ENCODE results near the gene TSHZ2. TPM values are rescaled to one million over a fixed set of nuclear protein-coding genes. Genes with fewer than 3 reads are reported as not detected.

TSHZ2 gene
- total and polyA plus RNA-seq, 3 donors from 2014 or later, result 13.0 to 41.9 (median 40.4) TPM

GRCh38 chr20:53425941-53426340 is 453.8 kb downstream of the TSHZ2 start:
- no peaks in the 10 kb centered on the region for H3K36me3 ChIP-seq (ENCODE audit: low read depth, missing control alignments)
- no peak for DNase-seq
- H3K27ac ChIP-seq, result no peak overlapping the region
- H3K4me3 ChIP-seq, result no peak overlapping the region
- H3K27me3 ChIP-seq, result no peaks in the 10 kb centered on the region
- H3K4me1 ChIP-seq, result no peaks in the 10 kb centered on the region
- intact Hi-C loops (cut with DNase I; ENCODE audit: low total_unique reads), result no loop called here
- WGBS, 2 donors, result 84 to 89% methylated on average over 3 of the region's 3 CpGs
- no peaks in the 10 kb centered on the region for H3K9me3 ChIP-seq
- no peak for TF ChIP-seq CTCF (IDR thresholded peaks at IDR 0.05)
- no peak for TF ChIP-seq POLR2A (IDR thresholded peaks at IDR 0.05)

GRCh38 chr20:53426766-53427312 is 454.7 kb downstream of the TSHZ2 start:
- Histone ChIP-seq H3K9me3 (no peaks in the 10 kb centered on the region), H3K4me1 (no peaks in the 10 kb centered on the region), H3K36me3 (ENCODE audit: low read depth, missing control alignments) (no peaks in the 10 kb centered on the region), H3K27ac (no peak overlapping the region), H3K4me3 (no peak overlapping the region), H3K27me3 (no peaks in the 10 kb centered on the region)
- intact Hi-C loops (cut with DNase I; ENCODE audit: low total_unique reads), result no loop called here
- 90 to 92% methylated on average over 6 of the region's 6 CpGs for WGBS, 2 donors
- no peak for DNase-seq
- TF ChIP-seq CTCF (IDR thresholded peaks at IDR 0.05), result no peak

GRCh38 chr20:53427951-53428350 is 455.8 kb downstream of the TSHZ2 start:
- TF ChIP-seq POLR2A (IDR thresholded peaks at IDR 0.05) (no peak), CTCF (IDR thresholded peaks at IDR 0.05) (no peak)
- 83 to 86% methylated on average over 2 of the region's 2 CpGs for whole genome bisulfite sequencing, 2 donors

GRCh38 chr20:53428588-53428987 is 456.4 kb downstream of the TSHZ2 start:
- H3K27ac ChIP-seq, result peak overlapping the region in 1 of 2 donors; percentile 54
- no peaks in the 10 kb centered on the region for H3K4me1 ChIP-seq
- H3K9me3 ChIP-seq, result no peaks in the 10 kb centered on the region
- H3K27me3 ChIP-seq, result no peaks in the 10 kb centered on the region
- no peaks in the 10 kb centered on the region for H3K36me3 ChIP-seq (ENCODE audit: low read depth, missing control alignments)
- 78 to 80% methylated on average over 3 of the region's 3 CpGs for WGBS, 2 donors
- no peak for TF ChIP-seq POLR2A (IDR thresholded peaks at IDR 0.05)
- TF ChIP-seq CTCF (IDR thresholded peaks at IDR 0.05), result no peak
- no peak overlapping the region for H3K4me3 ChIP-seq
- intact Hi-C loops (cut with DNase I; ENCODE audit: low total_unique reads), result no loop called here
- no peak for DNase-seq

More at GRCh38 chr20:53427951-53428350, 455.8 kb downstream of the TSHZ2 start:
- Histone ChIP-seq H3K27me3 (no peaks in the 10 kb centered on the region), H3K4me1 (no peaks in the 10 kb centered on the region), H3K9me3 (no peaks in the 10 kb centered on the region), H3K4me3 (no peak overlapping the region), H3K27ac (no peak overlapping the region), H3K36me3 (ENCODE audit: low read depth, missing control alignments) (no peaks in the 10 kb centered on the region)
- no peak for DNase-seq
- intact Hi-C loops (cut with DNase I; ENCODE audit: low total_unique reads), result no loop called here

GRCh38 chr20:53428996-53429395 is 456.8 kb downstream of the TSHZ2 start:
- peak overlapping the region in 1 of 2 donors; percentile 54 for H3K27ac ChIP-seq
- 35 to 42% methylated on average over 3 of the region's 3 CpGs for WGBS, 2 donors
- peaks cover under 1% of the 10 kb centered on the region for H3K4me1 ChIP-seq
- no peak for TF ChIP-seq CTCF (IDR thresholded peaks at IDR 0.05)
- TF ChIP-seq POLR2A (IDR thresholded peaks at IDR 0.05), result no peak
- intact Hi-C loops (cut with DNase I; ENCODE audit: low total_unique reads), result no loop called here
- no peaks in the 10 kb centered on the region for H3K27me3 ChIP-seq
- DNase-seq, result peak; percentile 37
- no peak overlapping the region for H3K4me3 ChIP-seq
- no peaks in the 10 kb centered on the region for H3K36me3 ChIP-seq (ENCODE audit: low read depth, missing control alignments)
- H3K9me3 ChIP-seq, result no peaks in the 10 kb centered on the region

Data from testis (tissue), 3 donors.